Spleen (tissue), 11 donors: ENCODE measurements around the gene RAPGEF4. TPM values are rescaled to one million over a fixed set of nuclear protein-coding genes. Genes with fewer than 3 reads are reported as not detected.

Experiments
- DNase-seq: peaks from one replicate; pipeline ENCODE4 v3.0.0-alpha.2; 2020
- H3K27ac ChIP-seq, 8 donors: fragments of 200-600 bp; sonication (generic) in 7 of 8; 1 replicate in 4 of 8; 2 replicates in 4 of 8; pipeline versions ENCODE4 v1.5.0 to v1.8.0; 2016 to 2021; ENCODE audit warnings: inconsistent platforms in 4 of 8, mild to moderate bottlenecking in 4 of 8, moderate library complexity in 1 of 8
- H3K27me3 ChIP-seq, 7 donors: fragments of 200-600 bp; sonication (generic) in 6 of 7; replicated peaks in 1 of 7; 1 replicate in 4 of 7; 2 replicates in 3 of 7; pipeline versions ENCODE4 v1.5.0 to v1.8.0; 2016 to 2021; ENCODE audit warnings: inconsistent platforms in 3 of 7, mild to moderate bottlenecking in 1 of 7
- H3K36me3 ChIP-seq, 6 donors: fragments of 200-600 bp; sonication (generic) in 5 of 6; 1 replicate in 4 of 6; 2 replicates in 2 of 6; pipeline versions ENCODE4 v1.5.0 to v1.8.0; 2016 to 2021; ENCODE audit warnings: inconsistent platforms in 2 of 6
- H3K4me1 ChIP-seq, 6 donors: fragments of 200-600 bp; sonication (generic) in 5 of 6; 1 replicate in 3 of 6; 2 replicates in 3 of 6; pipeline versions ENCODE4 v1.5.0 to v1.8.0; 2016 to 2021; ENCODE audit warnings: inconsistent platforms in 3 of 6
- H3K4me3 ChIP-seq, 8 donors: fragments of 200-600 bp; sonication (generic) in 7 of 8; 1 replicate in 4 of 8; 2 replicates in 4 of 8; pipeline versions ENCODE4 v1.5.0 to v1.8.0; 2016 to 2021; ENCODE audit warnings: inconsistent platforms in 4 of 8, mild to moderate bottlenecking in 4 of 8, moderate library complexity in 2 of 8
- H3K9me3 ChIP-seq, 8 donors: fragments of 200-600 bp; sonication (generic) in 7 of 8; 1 replicate in 4 of 8; 2 replicates in 4 of 8; pipeline versions ENCODE4 v1.5.0 to v1.8.0; 2016 to 2021; ENCODE audit warnings: inconsistent platforms in 4 of 8
- POLR2A ChIP-seq, 3 donors: fragments of 450-650 bp; IDR thresholded peaks; one replicate each; pipeline ENCODE4 v1.5.1; 2017; ENCODE audit warnings: antibody characterized with exemption in 3 of 3, mild to moderate bottlenecking in 1 of 3
- POLR2AphosphoS5 ChIP-seq, 3 donors: sonication (generic); formaldehyde crosslinking; IDR thresholded peaks; one replicate each; pipeline ENCODE4 v1.5.1; 2017; ENCODE audit warnings: antibody characterized with exemption in 3 of 3
- WGBS, 5 donors: extraction: QIAGEN DNeasy Blood & Tissue Kit in 3 of 5; methylation state at CpG; one replicate each; pipeline versions ENCODE4 v1.1.5 to v1.1.7; 2013 to 2018; 5-methylcytosine and 5-hydroxymethylcytosine counted together
- intact Hi-C: fragments of 100-400 bp; cut with DNase I; formaldehyde crosslinking; loops from one replicate; pipeline ENCODE4 v1.15.0; 2023; ENCODE audit warnings: low total_unique reads
- polyA plus RNA-seq, 3 donors: library from polyadenylated mRNA; stranded (reverse); fragments of 200-250 nt; gene quantifications; one replicate each; pipeline ENCODE4 v1.2.1, GENCODE V29; 2013
- total RNA-seq, 7 donors: library from RNA; depleted of rRNA in 3 of 7; stranded (reverse); fragments of >200 nt in 3 of 7; fragmentation: NEBNext Ultra II Directional in 4 of 7; extraction: Animal tissue kit (Norgen Biotek cat#: 25700) in 4 of 7; gene quantifications; one replicate each; pipeline versions ENCODE4 v1.1.0 to v1.2.1, GENCODE V29; 2016 to 2021
- TF ChIP-seq, protein P1 (sequence below), 11 experiments: fragments of 200-600 bp in 7 of 11; fragments of 450-650 bp in 4 of 11; sonication (generic) in 4 of 11; IDR thresholded peaks in 8 of 11; conservative IDR thresholded peaks in 3 of 11; 1 replicate in 7 of 11; 2 replicates in 4 of 11; pipeline versions ENCODE4 v1.4.0 to v1.8.0; 2016 to 2021; ENCODE audit warnings: antibody characterized with exemption in 11 of 11, inconsistent platforms in 4 of 11, mild to moderate bottlenecking in 1 of 11
- donor health status: healthy with polysubstance abuse.
- donor health status: DM: no; HTN: no; CAD: no; lungs with moderate emphysema.
- donor health status: DM: no; HTN: no; CAD: no.
- donor health status: Bipolar disorder and iron deficiency.
- donor health status: healthy.
- donor health status: DM: no; HTN: no; CAD: no.
- donor health status: DM: yes; HTN: yes; CAD: no.

RAPGEF4 gene
- total and polyA plus RNA-seq, 10 donors: 0.52 to 11.0 (median 1.9) TPM

DNA sequence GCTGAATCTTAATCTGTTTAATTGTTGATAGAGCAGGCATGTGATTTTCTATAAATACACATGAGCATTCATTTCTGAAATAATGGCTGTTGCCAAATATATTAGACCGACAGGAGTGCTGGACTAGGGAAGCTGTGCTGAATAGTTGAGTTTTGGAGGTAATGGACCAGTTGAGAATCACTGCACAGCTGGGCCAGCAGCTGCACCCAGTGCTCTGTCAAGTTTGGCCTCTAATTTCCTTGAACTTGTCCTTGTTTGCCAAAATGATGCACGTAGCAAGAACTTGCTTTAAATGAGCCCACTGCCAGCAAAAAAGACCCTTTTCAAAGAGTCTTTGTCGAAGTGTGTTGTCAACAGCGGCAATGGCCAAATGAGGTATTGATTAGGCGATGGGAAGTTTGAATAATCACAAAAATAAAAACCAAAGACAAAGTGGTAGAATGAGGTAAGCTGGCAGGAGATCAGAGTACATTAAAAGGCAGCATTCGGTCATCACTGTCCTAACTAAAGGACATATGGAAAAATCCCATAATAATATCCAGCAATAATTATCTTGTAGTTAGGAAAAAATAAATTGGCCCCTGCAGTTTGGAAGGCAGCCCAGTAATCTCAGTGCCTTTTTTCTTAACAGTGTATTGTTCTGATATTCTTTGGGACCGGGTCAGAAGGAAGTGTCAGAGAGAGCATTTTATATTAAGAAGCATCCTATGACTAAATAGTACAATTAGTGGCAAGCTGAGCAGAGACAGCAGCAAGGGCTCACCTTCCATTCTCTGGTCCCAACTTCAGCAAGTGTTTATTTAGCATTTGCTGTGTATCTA is 126.2 kb downstream of the RAPGEF4 start:
- peaks cover 0 to 15% (median 2%) of the 10 kb centered on the region in 6 donors for H3K4me1 ChIP-seq
- intact Hi-C loops: loop anchor here (5.0 kb wide), 1 partner anchor 70 kb away; no protein-coding TSS in a partner anchor

GRCh38 chr2:172863341-172863740 is 127.7 kb downstream of the RAPGEF4 start:
- Histone ChIP-seq H3K4me3 (no peak overlapping the region), H3K27ac (peak overlapping the region in 1 of 8 donors; percentile 17), H3K4me1 (peaks cover 0 to 15% (median 2%) of the 10 kb centered on the region in 6 donors), H3K36me3 (no peaks in the 10 kb centered on the region), H3K27me3 (peaks cover 0 to 21% (median 0%) of the 10 kb centered on the region in 7 donors), H3K9me3 (no peaks in the 10 kb centered on the region)
- DNase-seq: no peak
- intact Hi-C loops: loop anchor here (5.0 kb wide), 1 partner anchor 69 kb away; no protein-coding TSS in a partner anchor
- 25 to 53% (median 40%) methylated on average over 2 of the region's 2 CpGs for WGBS, 5 donors
- TF ChIP-seq POLR2A (IDR thresholded peaks at IDR 0.05) (no peak), POLR2AphosphoS5 (IDR thresholded peaks at IDR 0.05) (no peak)
- TF ChIP-seq, protein P1, sequence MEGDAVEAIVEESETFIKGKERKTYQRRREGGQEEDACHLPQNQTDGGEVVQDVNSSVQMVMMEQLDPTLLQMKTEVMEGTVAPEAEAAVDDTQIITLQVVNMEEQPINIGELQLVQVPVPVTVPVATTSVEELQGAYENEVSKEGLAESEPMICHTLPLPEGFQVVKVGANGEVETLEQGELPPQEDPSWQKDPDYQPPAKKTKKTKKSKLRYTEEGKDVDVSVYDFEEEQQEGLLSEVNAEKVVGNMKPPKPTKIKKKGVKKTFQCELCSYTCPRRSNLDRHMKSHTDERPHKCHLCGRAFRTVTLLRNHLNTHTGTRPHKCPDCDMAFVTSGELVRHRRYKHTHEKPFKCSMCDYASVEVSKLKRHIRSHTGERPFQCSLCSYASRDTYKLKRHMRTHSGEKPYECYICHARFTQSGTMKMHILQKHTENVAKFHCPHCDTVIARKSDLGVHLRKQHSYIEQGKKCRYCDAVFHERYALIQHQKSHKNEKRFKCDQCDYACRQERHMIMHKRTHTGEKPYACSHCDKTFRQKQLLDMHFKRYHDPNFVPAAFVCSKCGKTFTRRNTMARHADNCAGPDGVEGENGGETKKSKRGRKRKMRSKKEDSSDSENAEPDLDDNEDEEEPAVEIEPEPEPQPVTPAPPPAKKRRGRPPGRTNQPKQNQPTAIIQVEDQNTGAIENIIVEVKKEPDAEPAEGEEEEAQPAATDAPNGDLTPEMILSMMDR (IDR thresholded peaks at IDR 0.05 in 8 of 11, conservative IDR thresholded peaks at IDR 0.05 in 3 of 11): no peak

More for the DNA sequence above, 126.2 kb downstream of the RAPGEF4 start:
- Histone ChIP-seq H3K27ac (no peak overlapping the region), H3K9me3 (no peaks in the 10 kb centered on the region), H3K4me3 (no peak overlapping the region), H3K36me3 (no peaks in the 10 kb centered on the region), H3K27me3 (peaks cover 0 to 21% (median 0%) of the 10 kb centered on the region in 7 donors)
- TF ChIP-seq, protein P1 (IDR thresholded peaks at IDR 0.05 in 8 of 11, conservative IDR thresholded peaks at IDR 0.05 in 3 of 11): no peak
- TF ChIP-seq POLR2A (IDR thresholded peaks at IDR 0.05): no peak
- TF ChIP-seq POLR2AphosphoS5 (IDR thresholded peaks at IDR 0.05): no peak
- 75 to 87% (median 83%) methylated on average over 7 of the region's 7 CpGs for WGBS, 5 donors
- DNase-seq: no peak

DNA sequence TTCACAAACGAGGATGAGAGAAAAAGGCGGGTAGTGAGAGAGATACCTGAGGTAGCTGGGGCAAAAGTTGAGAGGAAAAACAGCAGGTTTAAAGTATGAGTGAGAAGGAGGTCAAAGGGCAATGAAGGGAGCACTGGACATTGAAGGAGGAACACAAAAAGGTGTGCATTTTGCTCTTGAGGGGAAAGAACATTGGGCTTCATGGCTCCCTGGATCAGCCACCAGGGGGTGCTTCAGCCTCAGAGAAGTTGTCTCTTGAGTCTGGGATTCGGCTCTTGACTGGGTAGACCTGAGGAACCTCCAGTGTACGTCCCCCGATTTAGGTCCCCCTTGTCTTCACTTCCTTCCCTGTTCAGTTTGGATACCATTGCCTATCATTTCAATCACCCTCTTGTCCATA is 128.5 kb downstream of the RAPGEF4 start:
- no peak for DNase-seq
- intact Hi-C loops: loop anchor here (5.0 kb wide), 1 partner anchor 68 kb away; no protein-coding TSS in a partner anchor

More for the DNA sequence above, 128.5 kb downstream of the RAPGEF4 start:
- Histone ChIP-seq H3K27ac (no peak overlapping the region), H3K4me1 (peaks cover 0 to 15% (median 2%) of the 10 kb centered on the region in 6 donors), H3K27me3 (peaks cover 0 to 21% (median 0%) of the 10 kb centered on the region in 7 donors), H3K4me3 (no peak overlapping the region), H3K9me3 (no peaks in the 10 kb centered on the region), H3K36me3 (no peaks in the 10 kb centered on the region)
- 41 to 66% (median 51%) methylated on average over 5 of the region's 5 CpGs for WGBS, 5 donors
- no peak for TF ChIP-seq POLR2AphosphoS5 (IDR thresholded peaks at IDR 0.05)
- TF ChIP-seq, protein P1 (IDR thresholded peaks at IDR 0.05 in 8 of 11, conservative IDR thresholded peaks at IDR 0.05 in 3 of 11): peak in 9 of 11 experiments; percentile 26 to 65 (median 49)
- no peak for TF ChIP-seq POLR2A (IDR thresholded peaks at IDR 0.05)
